GM23248 (cell line): ENCODE results near the gene SULT1E1.

ENCODE experiments used
- EZH2 ChIP-seq: fragments of 200-600 bp; sonication (generic); IDR thresholded peaks from 2 replicates; pipeline ENCODE4 v1.6.1; 2018; ENCODE audit warnings: antibody characterized with exemption, mild to moderate bottlenecking; ENCODE audit not compliant: insufficient read depth, poor library complexity, severe bottlenecking
- EZH2phosphoT487 ChIP-seq: fragments of 200-600 bp; sonication (generic); IDR thresholded peaks from 2 replicates; pipeline ENCODE4 v1.6.1; 2018; ENCODE audit warnings: antibody characterized with exemption, moderate library complexity, mild to moderate bottlenecking, low read depth; ENCODE audit not compliant: insufficient read depth

- TF ChIP-seq EZH2 = no peak
- TF ChIP-seq EZH2phosphoT487 = no peak
Measured at GRCh38 chr4:69829678-69830077, 30.3 kb downstream of the SULT1E1 start.
